Measurements from ENCODE around the gene FLVCR1.

- TF ChIP-seq CTCF (IDR thresholded peaks at IDR 0.05) (no peak), POLR2A (IDR thresholded peaks at IDR 0.05) (no peak)
These were observed 60.7 kb downstream of the FLVCR1 start for GRCh38 chr1:212918824-212919223.

All from Peyer's patch (tissue), 4 donors.